SH-SY5Y (cell line): Measurements from ENCODE around the gene CNKSR3.

Source experiments
- GATA2 ChIP-seq: IDR thresholded peaks from 2 replicates; pipeline ENCODE4 v1.6.1; 2011; ENCODE audit warnings: mild to moderate bottlenecking, low read depth, low read length
- GATA3 ChIP-seq: IDR thresholded peaks from 2 replicates; pipeline ENCODE4 v1.6.1; 2011; ENCODE audit warnings: low read depth, mild to moderate bottlenecking, low read length, moderate library complexity

GRCh38 chr6:154550779-154551178 lies 40.3 kb upstream of the CNKSR3 start:
- TF ChIP-seq GATA3 (no peak), GATA2 (no peak)
